ENCODE measurements around the gene NLGN1. TPM values are rescaled to one million over a fixed set of nuclear protein-coding genes. Genes with fewer than 3 reads are reported as not detected.

Gene NLGN1
- total RNA-seq, 3 donors from 2014 or later, result 0.43 to 14.3 (median 2.0) TPM

DNA sequence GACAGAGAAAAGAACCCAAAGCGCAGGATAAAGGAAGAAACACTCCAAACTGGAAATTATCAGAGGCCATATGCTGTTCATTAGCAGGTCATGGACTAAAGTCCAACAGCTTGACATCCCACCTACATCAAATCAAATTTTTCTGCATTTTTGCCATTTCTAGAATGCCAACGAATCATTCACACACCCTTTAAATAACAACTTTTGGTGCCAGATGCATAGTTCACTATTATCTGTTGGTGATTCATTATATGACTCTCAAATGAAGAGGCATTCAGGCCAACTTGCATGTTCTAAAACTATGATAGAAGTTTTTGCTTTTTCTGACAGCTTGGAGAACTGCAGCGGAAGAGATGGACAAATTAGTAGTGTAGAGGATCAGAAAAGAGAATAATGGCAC lies 931.8 kb downstream of the NLGN1 start:
- Histone ChIP-seq H3K4me1 (ENCODE audit: low read depth) (no peaks in the 10 kb centered on the region), H3K9me3 (no peaks in the 10 kb centered on the region), H3K4me3 (no peak overlapping the region), H3K36me3 (ENCODE audit: low read depth) (no peaks in the 10 kb centered on the region)
- intact Hi-C loops (cut with DNase I, micrococcal nuclease), result no loop called here
- no peak for ATAC-seq
- TF ChIP-seq, protein P1, sequence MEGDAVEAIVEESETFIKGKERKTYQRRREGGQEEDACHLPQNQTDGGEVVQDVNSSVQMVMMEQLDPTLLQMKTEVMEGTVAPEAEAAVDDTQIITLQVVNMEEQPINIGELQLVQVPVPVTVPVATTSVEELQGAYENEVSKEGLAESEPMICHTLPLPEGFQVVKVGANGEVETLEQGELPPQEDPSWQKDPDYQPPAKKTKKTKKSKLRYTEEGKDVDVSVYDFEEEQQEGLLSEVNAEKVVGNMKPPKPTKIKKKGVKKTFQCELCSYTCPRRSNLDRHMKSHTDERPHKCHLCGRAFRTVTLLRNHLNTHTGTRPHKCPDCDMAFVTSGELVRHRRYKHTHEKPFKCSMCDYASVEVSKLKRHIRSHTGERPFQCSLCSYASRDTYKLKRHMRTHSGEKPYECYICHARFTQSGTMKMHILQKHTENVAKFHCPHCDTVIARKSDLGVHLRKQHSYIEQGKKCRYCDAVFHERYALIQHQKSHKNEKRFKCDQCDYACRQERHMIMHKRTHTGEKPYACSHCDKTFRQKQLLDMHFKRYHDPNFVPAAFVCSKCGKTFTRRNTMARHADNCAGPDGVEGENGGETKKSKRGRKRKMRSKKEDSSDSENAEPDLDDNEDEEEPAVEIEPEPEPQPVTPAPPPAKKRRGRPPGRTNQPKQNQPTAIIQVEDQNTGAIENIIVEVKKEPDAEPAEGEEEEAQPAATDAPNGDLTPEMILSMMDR (IDR thresholded peaks at IDR 0.05), result no peak
- no peak for DNase-seq

DNA sequence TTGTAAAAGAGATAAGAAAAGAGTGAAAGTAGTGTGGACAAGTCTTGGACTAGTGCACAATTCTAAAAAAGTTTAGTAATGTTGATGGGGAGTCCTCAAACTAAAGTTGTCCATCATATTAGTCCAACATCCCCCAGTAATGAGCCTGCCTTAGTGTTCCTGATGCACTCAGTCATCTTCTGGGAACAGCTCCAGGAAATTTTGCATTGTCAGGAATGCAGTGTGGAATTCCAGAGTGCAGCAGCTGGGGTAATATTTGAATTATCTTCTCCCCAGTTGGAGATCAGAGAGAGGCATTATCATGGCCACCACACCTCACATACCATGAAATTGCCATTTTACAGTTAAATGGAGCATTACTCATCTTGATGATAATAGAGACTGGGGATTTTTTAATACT lies 932.8 kb downstream of the NLGN1 start:
- Histone ChIP-seq H3K4me3 (no peak overlapping the region), H3K36me3 (ENCODE audit: low read depth) (no peaks in the 10 kb centered on the region), H3K9me3 (no peaks in the 10 kb centered on the region), H3K4me1 (ENCODE audit: low read depth) (no peaks in the 10 kb centered on the region)
- ATAC-seq (no peak), DNase-seq (no peak)
- TF ChIP-seq, protein P1 (IDR thresholded peaks at IDR 0.05), result no peak
- intact Hi-C loops (cut with DNase I, micrococcal nuclease), result no loop called here

DNA sequence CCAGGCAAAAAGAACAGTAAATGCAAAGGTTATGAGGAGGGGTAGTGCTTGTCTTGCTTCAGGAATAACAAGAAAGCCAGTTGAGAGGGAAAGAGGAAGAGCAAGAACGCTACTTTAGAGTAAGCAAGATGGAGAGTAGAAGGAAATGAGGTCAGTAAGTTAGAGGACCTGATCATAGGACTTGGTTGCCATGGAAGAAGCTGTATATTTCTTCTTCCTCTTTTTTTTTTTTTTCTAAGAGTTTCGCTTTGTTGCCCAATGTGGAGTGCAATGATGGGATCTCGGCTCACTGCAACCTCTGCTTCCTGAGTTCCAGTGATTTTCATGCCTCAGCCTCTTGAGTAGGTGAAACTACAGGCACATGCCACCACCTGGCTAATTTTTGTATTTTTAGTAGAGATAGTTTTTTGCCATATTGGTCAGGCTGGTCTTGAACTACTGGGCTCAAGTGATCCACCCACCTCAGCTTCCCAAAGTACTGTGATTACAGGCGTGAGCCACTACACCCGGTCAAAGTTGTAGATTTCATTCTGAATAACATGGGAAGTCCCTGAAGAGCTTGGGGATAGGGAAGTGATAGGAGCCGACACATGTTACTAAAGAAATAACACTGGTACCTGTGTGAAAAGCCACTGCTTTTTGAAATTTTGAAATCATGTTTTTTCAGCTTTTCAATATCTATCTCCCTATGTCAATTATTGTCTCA lies 933.7 kb downstream of the NLGN1 start:
- Histone ChIP-seq H3K4me1 (ENCODE audit: low read depth) (no peaks in the 10 kb centered on the region), H3K4me3 (no peak overlapping the region), H3K36me3 (ENCODE audit: low read depth) (no peaks in the 10 kb centered on the region), H3K9me3 (no peaks in the 10 kb centered on the region)
- peak; percentile 15 for ATAC-seq
- intact Hi-C loops (cut with DNase I, micrococcal nuclease), result no loop called here
- TF ChIP-seq, protein P1 (IDR thresholded peaks at IDR 0.05), result no peak
- no peak for DNase-seq

DNA sequence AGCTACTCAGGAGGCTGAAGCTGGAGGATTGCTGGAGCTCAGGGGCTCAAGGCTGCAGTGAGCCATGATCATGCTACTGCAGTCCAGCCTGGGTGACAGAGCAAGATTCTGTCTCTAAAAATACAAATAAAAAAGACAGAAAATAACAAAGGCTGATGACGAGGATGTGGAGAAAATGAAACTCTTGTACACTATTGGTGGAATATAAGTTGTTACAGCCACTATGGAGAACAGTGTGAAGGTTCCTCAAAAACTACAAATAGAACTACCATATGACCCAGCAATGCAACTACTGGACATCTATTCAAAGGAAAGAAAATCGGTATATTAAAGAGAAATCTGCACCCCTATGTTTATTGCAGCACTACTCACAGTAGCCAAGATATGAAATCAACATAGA lies 934.8 kb downstream of the NLGN1 start:
- H3K36me3 ChIP-seq (ENCODE audit: low read depth), result no peaks in the 10 kb centered on the region
- no peaks in the 10 kb centered on the region for H3K4me1 ChIP-seq (ENCODE audit: low read depth)
- DNase-seq, result no peak
- TF ChIP-seq, protein P1 (IDR thresholded peaks at IDR 0.05), result no peak
- no peak for ATAC-seq
- no peaks in the 10 kb centered on the region for H3K9me3 ChIP-seq
- intact Hi-C loops (cut with DNase I, micrococcal nuclease), result no loop called here
- H3K4me3 ChIP-seq, result no peak overlapping the region

DNA sequence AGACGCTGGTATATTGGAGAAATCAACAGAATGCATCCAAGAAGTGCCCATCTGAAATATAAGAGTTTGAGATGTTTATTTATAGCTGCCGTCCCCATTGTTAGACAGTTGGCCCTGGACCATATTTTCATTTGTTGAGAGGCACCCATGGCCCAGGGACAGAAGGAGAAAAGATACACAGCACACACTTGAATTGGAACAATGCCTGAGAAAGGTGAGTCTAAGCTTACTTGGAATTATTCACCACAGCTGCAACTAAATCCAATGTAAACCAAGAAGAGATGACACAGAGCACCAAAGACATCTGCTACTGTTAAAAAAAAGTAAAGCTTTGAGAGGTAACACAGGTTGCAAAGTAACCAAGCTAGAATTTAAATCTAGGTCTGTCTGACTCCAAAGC lies 936.1 kb downstream of the NLGN1 start:
- no peak for ATAC-seq
- Histone ChIP-seq H3K4me1 (ENCODE audit: low read depth) (no peaks in the 10 kb centered on the region), H3K9me3 (no peaks in the 10 kb centered on the region), H3K4me3 (no peak overlapping the region), H3K36me3 (ENCODE audit: low read depth) (no peaks in the 10 kb centered on the region)
- TF ChIP-seq, protein P1 (IDR thresholded peaks at IDR 0.05), result no peak
- intact Hi-C loops (cut with DNase I, micrococcal nuclease), result no loop called here
- no peak for DNase-seq

DNA sequence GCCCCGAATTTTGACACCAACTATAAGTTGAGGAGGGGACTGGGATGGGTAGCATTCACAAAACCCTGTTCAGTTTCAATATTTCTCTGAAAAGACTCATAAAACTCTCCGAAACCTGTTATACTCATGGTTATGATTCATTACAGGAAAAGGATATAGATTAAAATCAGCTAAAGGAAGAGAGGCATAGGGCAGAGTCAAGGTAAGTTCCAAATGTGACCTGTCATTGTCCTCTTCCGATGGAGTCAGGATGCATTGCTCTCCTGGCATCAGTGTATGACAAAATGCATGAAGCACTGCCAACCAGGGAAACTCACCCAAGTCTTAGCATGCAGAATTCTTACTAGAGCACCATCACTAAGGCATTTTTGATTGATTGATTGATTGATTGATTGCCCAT lies 936.6 kb downstream of the NLGN1 start:
- TF ChIP-seq, protein P1 (IDR thresholded peaks at IDR 0.05), result no peak
- DNase-seq (no peak), ATAC-seq (no peak)
- intact Hi-C loops (cut with DNase I, micrococcal nuclease), result no loop called here
- no peak overlapping the region for H3K4me3 ChIP-seq
- H3K4me1 ChIP-seq (ENCODE audit: low read depth), result no peaks in the 10 kb centered on the region
- no peaks in the 10 kb centered on the region for H3K36me3 ChIP-seq (ENCODE audit: low read depth)
- no peaks in the 10 kb centered on the region for H3K9me3 ChIP-seq
